Activated naive CD4-positive, alpha-beta T cell treated with anti-CD3 and anti-CD28 coated beads, Interleukin-2, amount 50 U/mL, for 72 hours (primary cell): ENCODE results near the gene APBA1. TPM values are rescaled to one million over a fixed set of nuclear protein-coding genes. Genes with fewer than 3 reads are reported as not detected.
A peak's percentile ranks its signal among the peaks of the same experiment; 100 is the strongest.

ENCODE experiments used
- ATAC-seq, 2 donors: fragments of 150-1000 bp; cut with Tn5 transposase; 2 replicates each; pipeline ENCODE4 v1.10.0; 2021; ENCODE audit warnings: mild to moderate bottlenecking in 2 of 2, moderate library complexity in 2 of 2
- DNase-seq, 2 donors: peaks; one replicate each; pipeline ENCODE4 v3.0.0; 2021 to 2022; ENCODE audit warnings: low spot score in 2 of 2
- H3K27ac Mint-ChIP-seq, 2 donors: one replicate each; pipeline ENCODE4 v1.8.0; 2022; ENCODE audit warnings: mild to moderate bottlenecking in 2 of 2, mixed read lengths in 2 of 2
- H3K36me3 Mint-ChIP-seq, 2 donors: one replicate each; pipeline ENCODE4 v1.8.0; 2022; ENCODE audit warnings: mixed read lengths in 2 of 2
- H3K9me3 Mint-ChIP-seq, 2 donors: one replicate each; pipeline ENCODE4 v1.8.0; 2022; ENCODE audit warnings: mixed read lengths in 2 of 2
- total RNA-seq, 2 donors: library from RNA; stranded (reverse); gene quantifications; one replicate each; pipeline ENCODE4 v1.2.3, GENCODE V29; 2022

The APBA1 gene
- total RNA-seq, 2 donors from 2014 or later: 4.2 TPM; not detected in 1

DNA sequence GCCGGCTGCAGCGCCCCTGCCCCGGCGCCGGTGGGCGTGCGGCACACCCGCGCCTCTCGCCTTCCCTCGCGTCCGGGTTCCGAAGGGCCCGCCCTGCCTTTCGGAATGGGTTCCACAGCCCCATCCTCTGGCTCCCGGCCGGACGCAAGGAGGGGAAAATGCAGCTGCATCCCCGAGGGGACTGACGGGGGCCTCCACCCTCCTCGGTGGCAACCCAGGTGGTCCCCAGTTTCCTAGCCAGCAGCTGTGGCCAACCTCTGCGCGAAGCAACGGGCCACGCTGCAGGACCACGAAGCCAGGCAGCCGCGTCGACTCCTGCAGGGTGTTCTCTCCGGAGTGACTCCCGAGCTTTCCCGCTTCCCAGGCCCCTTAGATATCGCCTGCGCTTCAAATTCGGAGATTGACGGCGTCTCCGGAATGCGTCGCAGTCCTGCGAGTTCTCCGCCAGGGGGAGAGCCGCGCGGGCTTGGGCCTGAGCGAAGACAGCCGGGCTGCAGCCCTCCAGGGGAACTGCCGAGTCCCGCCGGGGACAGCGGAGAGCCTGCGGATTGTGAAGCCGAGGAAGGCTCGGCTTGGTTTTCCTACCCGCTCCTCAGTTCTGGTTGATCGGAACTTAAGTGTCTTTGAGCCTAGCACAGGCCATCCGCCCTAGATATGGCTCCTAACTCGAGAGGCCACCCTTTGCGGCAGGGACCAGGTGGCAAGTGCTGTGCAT, 582 bp upstream of the APBA1 start:
- peak overlapping the region in 1 of 2 donors; percentile 53 for H3K27ac Mint-ChIP-seq
- ATAC-seq: peak; percentile 91 to 94

DNA sequence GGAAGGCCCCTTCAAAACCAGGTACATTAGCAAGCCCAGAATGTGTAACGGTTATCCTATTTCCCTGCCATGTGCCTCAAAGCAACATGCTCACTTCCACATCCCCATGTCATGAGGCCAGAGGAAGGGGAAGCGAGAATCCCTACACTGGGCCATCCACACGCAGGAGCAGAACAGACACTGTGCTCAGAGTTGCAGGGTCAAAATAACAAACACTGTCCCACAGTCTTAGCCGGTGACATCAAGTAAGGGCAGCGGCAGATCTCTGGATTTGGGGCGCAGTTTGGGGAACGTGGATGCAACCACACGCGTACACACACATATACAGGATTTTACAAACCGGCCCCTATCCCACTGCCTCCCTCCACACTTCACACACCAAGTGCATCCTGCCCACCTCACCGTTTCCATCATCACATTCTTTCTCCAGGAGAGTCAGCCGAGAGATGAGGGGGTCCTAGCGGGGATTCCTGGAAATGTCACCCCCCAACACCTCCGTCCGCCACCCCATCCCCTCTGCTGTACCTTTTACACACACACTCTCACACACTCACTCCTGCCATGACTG, 776 bp downstream of the APBA1 start:
- DNase-seq: no peak
- Mint-ChIP-seq H3K27ac (no peak overlapping the region), H3K9me3 (no peaks in the 10 kb centered on the region), H3K36me3 (no peaks in the 10 kb centered on the region)
- no peak for ATAC-seq

More for the DNA sequence above, 582 bp upstream of the APBA1 start:
- peak; percentile 65 to 77 for DNase-seq
- H3K36me3 Mint-ChIP-seq: no peaks in the 10 kb centered on the region
- H3K9me3 Mint-ChIP-seq: no peaks in the 10 kb centered on the region

DNA sequence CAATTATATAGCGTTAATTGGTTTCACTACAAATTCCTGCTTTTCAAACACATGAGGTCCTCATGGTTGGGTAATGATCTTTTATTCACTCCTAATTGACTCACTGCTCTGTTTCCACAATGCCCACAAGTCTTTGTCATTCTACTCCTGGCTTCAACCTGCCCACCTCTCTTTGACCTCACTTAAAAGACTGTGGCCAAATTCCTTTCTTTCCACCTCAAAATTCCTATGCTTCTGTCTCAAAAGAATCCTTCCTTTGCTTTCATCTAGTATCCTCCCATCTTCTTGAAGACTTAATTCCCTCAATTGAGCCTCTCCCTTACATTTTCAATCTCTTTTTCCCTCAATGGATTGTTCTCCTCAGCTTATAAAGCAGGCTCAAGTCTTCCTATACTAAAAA, 4.9 kb downstream of the APBA1 start:
- H3K36me3 Mint-ChIP-seq: no peaks in the 10 kb centered on the region
- ATAC-seq (no peak), DNase-seq (no peak)
- H3K27ac Mint-ChIP-seq: no peak overlapping the region
- H3K9me3 Mint-ChIP-seq: no peaks in the 10 kb centered on the region

GRCh38 chr9:69660304-69660703, 11.9 kb downstream of the APBA1 start:
- DNase-seq (no peak), ATAC-seq (no peak)
- Mint-ChIP-seq H3K27ac (no peak overlapping the region), H3K9me3 (no peaks in the 10 kb centered on the region), H3K36me3 (no peaks in the 10 kb centered on the region)

- no peak for ATAC-seq
- DNase-seq: no peak
- no peaks in the 10 kb centered on the region for H3K9me3 Mint-ChIP-seq
- no peak overlapping the region for H3K27ac Mint-ChIP-seq
- H3K36me3 Mint-ChIP-seq: no peaks in the 10 kb centered on the region
Observed at GRCh38 chr9:69658987-69659675, 13.0 kb downstream of the APBA1 start.

DNA sequence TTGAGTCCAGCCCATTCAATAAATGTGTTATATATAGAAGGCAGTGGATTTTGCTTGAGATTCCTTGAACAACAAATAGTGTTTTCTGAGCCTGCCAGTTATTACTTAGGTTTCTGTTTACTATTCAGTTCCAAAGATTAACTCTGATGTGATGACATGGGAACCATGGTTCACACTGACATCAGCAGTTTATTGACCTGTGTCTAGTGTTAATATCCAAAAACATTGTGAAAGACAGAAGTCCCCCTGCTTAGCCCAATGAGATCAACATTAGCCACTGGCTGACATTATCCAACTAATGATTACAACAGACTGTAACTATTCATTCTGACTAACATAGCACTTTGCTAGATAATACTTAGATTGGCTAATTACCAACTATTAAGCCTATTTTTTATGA, 14.9 kb downstream of the APBA1 start:
- Mint-ChIP-seq H3K36me3 (no peaks in the 10 kb centered on the region), H3K27ac (no peak overlapping the region), H3K9me3 (no peaks in the 10 kb centered on the region)
- ATAC-seq (no peak), DNase-seq (no peak)

DNA sequence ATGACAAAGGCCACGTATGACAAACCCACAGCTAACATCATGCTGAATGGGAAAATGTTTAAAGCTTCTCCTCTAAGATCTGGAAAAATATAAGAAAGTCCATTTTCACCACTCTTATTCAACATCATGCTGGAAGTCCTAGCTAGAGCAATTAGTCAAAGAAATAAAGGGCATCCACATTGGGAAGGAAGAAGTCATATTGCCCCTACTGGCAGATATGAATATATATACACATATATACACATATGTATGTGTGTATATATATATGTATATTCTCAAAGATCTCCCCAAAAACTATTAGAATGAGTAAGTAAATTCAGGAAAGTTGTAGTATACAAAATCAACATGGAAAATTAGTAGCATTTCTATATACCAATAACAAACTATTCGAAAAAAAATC, 17.1 kb downstream of the APBA1 start:
- H3K9me3 Mint-ChIP-seq: no peaks in the 10 kb centered on the region
- H3K27ac Mint-ChIP-seq: no peak overlapping the region
- ATAC-seq (no peak), DNase-seq (no peak)
- no peaks in the 10 kb centered on the region for H3K36me3 Mint-ChIP-seq

DNA sequence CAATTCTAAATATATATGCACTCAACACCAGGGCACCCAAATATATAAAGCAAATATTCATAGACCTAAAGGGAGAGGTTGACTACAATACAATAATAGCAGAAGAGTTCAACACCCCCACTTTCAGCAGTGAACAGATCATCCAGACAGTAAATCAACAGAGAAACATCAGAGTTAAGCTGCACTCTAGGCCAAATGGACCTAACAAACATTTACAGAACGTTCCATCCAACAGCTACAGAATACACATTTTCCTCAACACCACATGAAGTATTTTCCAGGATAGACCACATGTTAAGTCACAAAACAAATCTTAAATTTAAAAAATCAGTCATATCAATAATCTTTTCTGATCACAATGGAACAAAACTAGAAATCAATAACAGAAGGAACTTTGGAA, 18.9 kb downstream of the APBA1 start:
- H3K27ac Mint-ChIP-seq: no peak overlapping the region
- no peaks in the 10 kb centered on the region for H3K9me3 Mint-ChIP-seq
- no peaks in the 10 kb centered on the region for H3K36me3 Mint-ChIP-seq
- ATAC-seq (no peak), DNase-seq (no peak)

DNA sequence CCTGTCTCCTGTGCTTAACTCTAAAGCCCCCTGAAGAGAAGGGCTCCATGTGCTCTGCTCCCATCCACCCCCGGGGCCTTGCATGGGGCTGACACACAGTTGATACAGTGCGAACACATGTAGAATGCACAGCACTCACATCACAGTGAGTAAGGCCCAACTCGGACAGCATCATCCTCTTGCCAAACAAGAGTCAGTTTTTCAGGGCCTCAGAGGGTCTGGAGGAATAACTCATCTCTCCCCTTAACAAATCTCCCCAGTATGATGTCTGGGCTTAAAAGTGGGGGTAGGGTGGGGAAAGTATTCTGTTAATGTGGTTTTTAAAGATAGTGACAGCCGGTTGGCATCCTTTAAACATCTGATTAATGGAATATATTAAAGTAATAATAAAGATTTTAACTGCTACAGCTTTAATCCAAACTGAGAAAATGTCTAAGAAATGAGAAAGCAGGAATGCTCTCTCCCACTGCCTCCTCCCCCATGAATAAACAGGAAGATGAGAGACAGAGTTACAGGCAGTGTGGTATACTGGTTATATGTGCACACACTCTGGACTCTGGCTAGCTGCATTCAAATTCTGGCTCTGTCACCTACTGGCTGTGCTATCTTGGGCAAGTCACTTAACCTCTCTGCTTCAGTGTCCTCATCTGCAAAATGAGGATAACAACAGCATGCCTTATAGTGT, 22.5 kb downstream of the APBA1 start:
- H3K36me3 Mint-ChIP-seq: no peaks in the 10 kb centered on the region
- no peaks in the 10 kb centered on the region for H3K9me3 Mint-ChIP-seq
- no peak for ATAC-seq
- no peak for DNase-seq
- H3K27ac Mint-ChIP-seq: no peak overlapping the region

- no peaks in the 10 kb centered on the region for H3K36me3 Mint-ChIP-seq
- no peak for ATAC-seq
- no peak overlapping the region for H3K27ac Mint-ChIP-seq
- no peak for DNase-seq
- H3K9me3 Mint-ChIP-seq: no peaks in the 10 kb centered on the region
Observed at GRCh38 chr9:69647804-69648203, 24.4 kb downstream of the APBA1 start.

GRCh38 chr9:69646810-69647209, 25.4 kb downstream of the APBA1 start:
- no peaks in the 10 kb centered on the region for H3K36me3 Mint-ChIP-seq
- no peak for DNase-seq
- no peak for ATAC-seq
- peaks cover 0 to 4% of the 10 kb centered on the region in 2 donors for H3K9me3 Mint-ChIP-seq
- no peak overlapping the region for H3K27ac Mint-ChIP-seq

DNA sequence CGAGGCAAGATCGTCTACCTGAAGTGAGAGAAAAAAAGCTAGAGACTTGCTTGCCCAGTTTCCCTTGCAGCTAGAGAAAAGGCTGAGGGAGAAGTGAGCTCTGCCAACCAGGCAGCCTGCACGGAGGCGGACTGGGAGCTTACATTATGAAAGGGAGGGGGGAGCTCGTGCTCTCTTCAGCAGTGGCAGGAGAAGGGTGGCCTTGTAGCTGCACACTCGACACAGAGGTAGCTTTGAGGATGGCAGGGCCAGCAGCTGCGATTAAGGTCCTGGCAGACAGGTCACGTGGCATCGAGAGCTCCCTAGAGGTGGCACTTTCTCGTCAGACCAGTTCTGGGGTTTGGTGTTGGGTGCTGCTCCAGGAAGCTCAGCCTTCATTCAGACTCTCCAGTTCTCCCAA, 26.7 kb downstream of the APBA1 start:
- ATAC-seq (no peak), DNase-seq (no peak)
- no peaks in the 10 kb centered on the region for H3K36me3 Mint-ChIP-seq
- peaks cover 0 to 4% of the 10 kb centered on the region in 2 donors for H3K9me3 Mint-ChIP-seq
- no peak overlapping the region for H3K27ac Mint-ChIP-seq

DNA sequence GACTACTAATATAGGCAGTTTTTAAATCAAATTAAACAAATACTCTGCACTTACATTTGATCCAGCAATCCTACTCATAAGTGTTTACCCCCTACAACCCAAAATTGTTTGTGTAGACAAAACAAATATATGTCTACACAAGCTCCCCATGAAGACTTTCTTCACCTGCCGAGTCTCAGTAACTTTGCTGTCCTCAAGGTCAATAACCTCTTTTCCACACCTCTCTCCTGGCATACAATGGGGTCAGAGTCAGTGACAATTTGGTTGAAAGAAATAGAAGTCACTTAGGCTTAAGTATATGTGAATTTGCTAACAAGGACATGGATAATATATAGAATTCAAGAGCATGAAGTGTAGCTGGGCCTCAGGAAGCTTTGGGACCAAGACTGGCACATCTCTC, 29.1 kb downstream of the APBA1 start:
- ATAC-seq: no peak
- no peak overlapping the region for H3K27ac Mint-ChIP-seq
- no peaks in the 10 kb centered on the region for H3K36me3 Mint-ChIP-seq
- peaks cover 0 to 4% of the 10 kb centered on the region in 2 donors for H3K9me3 Mint-ChIP-seq
- no peak for DNase-seq

GRCh38 chr9:69637817-69638200, 34.4 kb downstream of the APBA1 start:
- DNase-seq: no peak
- peaks cover 4 to 6% of the 10 kb centered on the region in 2 donors for H3K9me3 Mint-ChIP-seq

DNA sequence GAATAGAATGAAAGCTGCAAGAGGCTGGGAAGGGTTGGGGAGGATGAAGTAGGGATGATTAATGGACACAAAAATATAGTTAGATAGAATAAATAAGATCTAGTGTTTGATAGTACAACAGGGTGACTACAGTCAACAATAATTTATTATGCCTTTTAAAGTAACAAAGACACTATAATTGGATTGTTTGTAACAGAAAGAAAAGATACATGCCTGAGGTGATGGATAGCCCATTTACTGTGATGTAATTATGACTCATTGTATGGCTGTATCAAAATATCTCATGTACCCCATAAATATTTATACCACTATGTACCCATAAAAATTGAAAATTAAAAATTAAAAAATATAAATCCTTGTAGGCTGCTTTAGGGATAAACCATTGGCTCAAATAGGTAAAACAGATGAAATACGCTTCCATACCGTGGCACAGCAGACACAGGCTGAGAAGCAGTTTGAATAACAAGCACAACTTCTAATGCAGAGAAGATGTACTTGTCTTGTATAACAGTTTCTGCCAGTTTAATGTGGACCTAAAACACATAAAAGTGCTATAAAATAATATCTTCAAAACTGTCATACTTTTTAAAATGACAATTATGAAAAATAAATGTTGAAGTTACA, 34.9 kb downstream of the APBA1 start:
- Mint-ChIP-seq H3K9me3 (peaks cover 2 to 6% of the 10 kb centered on the region in 2 donors), H3K36me3 (peaks cover 0 to 10% of the 10 kb centered on the region in 2 donors), H3K27ac (no peak overlapping the region)
- ATAC-seq: no peak
- DNase-seq: no peak

More at GRCh38 chr9:69637817-69638200, 34.4 kb downstream of the APBA1 start:
- H3K36me3 Mint-ChIP-seq: peaks cover 0 to 10% of the 10 kb centered on the region in 2 donors
- no peak for ATAC-seq
- no peak overlapping the region for H3K27ac Mint-ChIP-seq

- no peak for ATAC-seq
Observed at GRCh38 chr9:69633716-69634115, 38.5 kb downstream of the APBA1 start.

GRCh38 chr9:69632768-69633167, 39.4 kb downstream of the APBA1 start:
- peaks cover 4 to 6% of the 10 kb centered on the region in 2 donors for H3K9me3 Mint-ChIP-seq
- peaks cover 0 to 10% of the 10 kb centered on the region in 2 donors for H3K36me3 Mint-ChIP-seq
- no peak for ATAC-seq
- DNase-seq: no peak
- no peak overlapping the region for H3K27ac Mint-ChIP-seq

More at GRCh38 chr9:69633716-69634115, 38.5 kb downstream of the APBA1 start:
- peaks cover 0 to 10% of the 10 kb centered on the region in 2 donors for H3K36me3 Mint-ChIP-seq
- peaks cover 4 to 6% of the 10 kb centered on the region in 2 donors for H3K9me3 Mint-ChIP-seq
- no peak for DNase-seq
- H3K27ac Mint-ChIP-seq: no peak overlapping the region
